ENCODE measurements around the gene NUDT3. TPM values are rescaled to one million over a fixed set of nuclear protein-coding genes. Genes with fewer than 3 reads are reported as not detected.

The NUDT3 gene
- total RNA-seq, 1 donor from 2014 or later, result 30.7 TPM

- no peak for DNase-seq (ENCODE audit: low spot score)
Measured at GRCh38 chr6:34322732-34323131, 69.7 kb downstream of the NUDT3 start.

GRCh38 chr6:34321821-34322220 lies 70.6 kb downstream of the NUDT3 start:
- no peak for DNase-seq (ENCODE audit: low spot score)

DNA sequence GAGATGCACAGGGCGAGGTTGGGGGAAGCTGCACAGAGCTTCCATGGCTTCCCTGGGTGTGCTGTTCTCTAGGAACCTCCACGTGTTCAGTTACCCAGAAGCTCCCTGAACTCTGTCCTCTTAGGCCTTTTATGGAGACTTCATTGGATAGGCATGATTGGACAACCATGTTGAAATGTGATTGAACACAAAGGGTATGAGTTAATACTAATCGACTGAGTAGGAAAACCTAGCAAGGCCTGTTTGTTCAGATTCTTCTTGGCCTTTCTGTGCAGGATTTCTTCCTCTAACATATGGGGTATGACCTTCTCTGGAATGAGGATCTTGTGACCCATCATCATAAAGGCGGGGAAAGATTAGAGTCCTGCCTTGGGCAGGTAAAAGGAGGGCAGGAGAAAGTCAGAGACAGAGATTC lies 73.0 kb downstream of the NUDT3 start:
- DNase-seq (ENCODE audit: low spot score), result peak; percentile 37

GRCh38 chr6:34318499-34319470 lies 73.7 kb downstream of the NUDT3 start:
- no peak for DNase-seq (ENCODE audit: low spot score)

DNA sequence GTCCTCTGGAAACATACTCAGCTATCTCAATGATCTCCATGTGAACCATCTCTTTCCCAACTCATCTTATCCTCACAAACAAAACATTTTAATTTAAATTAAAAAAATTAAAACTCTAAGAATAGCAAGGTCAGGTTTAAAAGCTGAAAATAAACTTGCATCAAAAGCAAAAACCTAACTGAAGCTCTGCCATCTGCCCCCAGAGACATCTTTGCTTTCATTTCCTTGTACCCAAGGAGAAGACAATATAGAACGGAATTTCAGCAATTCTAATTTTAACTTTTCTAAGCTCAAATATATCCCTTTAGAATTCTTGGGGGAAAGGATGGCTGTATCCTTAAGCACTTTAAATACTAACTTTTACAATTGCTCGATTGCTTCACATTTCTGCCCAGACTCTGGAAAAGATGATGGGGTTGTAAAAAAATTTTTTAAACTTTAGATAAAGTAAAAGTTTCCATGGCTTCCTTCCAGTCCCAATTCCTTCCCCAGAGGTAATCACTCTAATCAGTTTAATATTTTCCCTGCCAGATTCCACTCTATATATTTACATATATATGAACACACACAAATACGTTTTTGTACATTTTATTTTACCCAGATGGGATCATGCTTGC lies 74.5 kb downstream of the NUDT3 start:
- no peak for DNase-seq (ENCODE audit: low spot score)

DNA sequence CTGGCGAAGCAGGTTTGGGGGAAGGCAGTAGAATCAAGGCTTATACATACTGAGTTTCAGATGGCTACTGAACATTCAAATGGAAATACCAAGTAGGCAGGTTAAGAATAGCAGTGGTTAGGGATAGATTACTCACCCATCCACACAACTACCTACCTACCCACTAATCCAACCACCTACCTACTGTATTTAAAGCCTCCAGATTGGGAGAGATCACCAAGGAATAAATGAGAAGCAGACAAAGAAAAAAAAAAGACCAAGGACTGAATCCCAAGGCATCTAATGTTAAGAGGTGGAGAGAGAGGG lies 75.3 kb downstream of the NUDT3 start:
- DNase-seq (ENCODE audit: low spot score), result no peak

DNA sequence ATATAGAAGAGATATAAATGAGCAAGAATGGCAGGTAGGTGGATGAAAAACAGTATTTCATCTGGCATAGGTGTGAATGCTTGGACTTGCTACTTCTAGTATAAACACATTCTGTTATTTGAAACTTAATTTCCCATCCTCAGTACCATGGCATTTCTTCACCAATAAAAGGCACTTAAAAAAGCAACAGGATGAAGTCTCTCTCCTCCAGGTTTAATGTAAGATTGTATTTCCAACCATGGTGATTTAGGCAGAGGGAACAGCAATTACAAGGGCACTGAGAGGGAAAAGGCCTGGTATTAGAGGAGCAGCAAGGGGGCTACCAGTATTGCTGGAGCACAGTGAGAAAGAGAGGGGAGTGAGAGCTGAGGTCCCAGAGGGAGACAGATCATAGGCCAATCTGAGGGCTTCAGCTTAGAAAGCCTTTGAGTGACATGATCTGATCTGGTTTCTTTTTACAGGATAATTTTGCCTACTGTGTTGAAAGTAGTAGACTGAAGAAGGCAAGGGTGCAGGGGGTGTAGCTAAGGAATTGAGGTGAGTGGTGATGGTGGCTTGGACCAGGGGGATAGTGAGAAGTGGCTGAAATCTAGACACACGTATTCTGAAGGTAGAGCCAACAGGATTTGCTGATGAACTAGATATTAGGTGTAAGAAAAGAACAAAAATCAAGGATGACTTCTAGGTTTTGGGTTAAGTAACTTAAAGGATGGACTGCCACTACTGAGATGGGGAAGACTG lies 75.9 kb downstream of the NUDT3 start:
- DNase-seq (ENCODE audit: low spot score), result no peak

DNA sequence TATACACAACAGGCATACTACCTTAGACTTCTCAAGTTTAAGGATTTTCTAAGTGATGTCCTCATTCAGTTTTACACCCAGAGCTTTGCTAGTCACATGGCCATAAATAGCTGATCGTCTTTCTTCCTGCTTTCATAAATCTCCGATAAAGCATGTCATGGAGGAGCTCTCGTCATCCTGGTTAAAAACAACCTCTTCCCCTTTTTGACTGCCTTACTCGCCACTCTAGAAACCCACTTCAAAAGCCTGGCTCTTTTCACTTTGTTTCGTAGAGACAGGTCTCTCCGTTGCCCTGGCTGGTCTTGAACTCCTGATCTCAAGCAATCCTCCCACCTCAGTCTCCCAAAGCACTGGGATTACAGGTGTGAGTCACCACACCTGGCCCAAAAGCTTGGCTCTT lies 76.7 kb downstream of the NUDT3 start:
- DNase-seq (ENCODE audit: low spot score), result no peak

DNA sequence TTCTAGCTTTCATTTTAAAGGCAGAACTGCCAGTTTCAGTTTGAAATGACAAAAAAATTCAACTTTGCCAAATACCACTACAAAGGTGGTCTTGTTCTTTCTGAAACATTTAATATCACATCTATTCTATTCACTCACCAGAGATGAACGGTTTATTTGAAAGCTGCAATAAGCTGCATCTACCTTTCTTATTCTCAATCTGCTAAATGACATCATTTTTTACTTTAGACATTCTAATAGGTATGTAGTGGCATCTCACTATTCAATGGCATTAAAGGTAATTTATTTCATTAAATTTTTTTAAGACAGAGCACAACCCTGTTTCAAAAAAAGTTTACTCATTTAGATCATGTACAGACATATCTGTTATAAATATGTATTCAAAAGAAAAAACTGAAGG lies 77.2 kb downstream of the NUDT3 start:
- DNase-seq (ENCODE audit: low spot score), result no peak

DNA sequence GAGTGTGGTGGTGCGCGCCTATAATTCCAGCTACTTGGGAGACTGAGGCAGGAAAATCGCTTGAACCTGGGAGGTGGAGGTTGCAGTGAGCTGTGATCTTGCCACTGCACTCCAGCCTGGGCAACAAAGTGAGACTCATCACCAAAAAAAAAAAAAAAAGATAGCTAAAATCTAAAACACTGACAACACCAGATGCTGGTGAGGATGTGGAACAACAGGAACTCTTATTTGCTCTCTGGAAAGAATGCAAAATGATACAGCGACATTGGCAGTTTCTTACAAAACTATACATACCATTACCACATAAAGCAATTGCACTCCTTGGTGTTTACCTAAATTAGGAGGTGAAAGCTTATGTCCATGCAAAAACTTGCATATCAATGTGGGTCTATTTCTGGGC lies 80.2 kb downstream of the NUDT3 start:
- DNase-seq (ENCODE audit: low spot score), result no peak

- DNase-seq (ENCODE audit: low spot score), result no peak
Measured at GRCh38 chr6:34310817-34311216, 81.7 kb downstream of the NUDT3 start.

GRCh38 chr6:34308483-34308882 lies 84.0 kb downstream of the NUDT3 start:
- DNase-seq (ENCODE audit: low spot score), result no peak

GRCh38 chr6:34305982-34306708 lies 86.3 kb downstream of the NUDT3 start:
- peak; percentile 31 for DNase-seq (ENCODE audit: low spot score)

DNA sequence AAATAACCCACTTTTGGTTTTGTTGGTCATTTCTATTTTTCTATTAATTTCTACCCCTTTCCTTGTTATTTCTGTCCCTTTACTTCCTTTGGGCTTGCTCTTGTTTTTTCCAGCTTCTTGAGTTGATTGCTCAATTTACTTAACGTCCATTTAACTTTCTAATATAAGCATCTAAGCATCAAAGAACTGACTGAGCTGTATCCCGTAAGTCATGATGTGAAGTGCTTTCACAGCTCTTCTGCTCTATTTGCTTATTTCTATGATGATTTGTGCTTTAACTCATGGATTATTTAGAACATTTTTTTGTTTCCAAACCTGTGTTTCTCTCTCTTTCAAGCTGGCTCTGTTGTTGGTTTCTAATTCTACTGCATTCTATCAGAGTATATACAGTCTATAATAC lies 87.0 kb downstream of the NUDT3 start:
- no peak for DNase-seq (ENCODE audit: low spot score)

DNA sequence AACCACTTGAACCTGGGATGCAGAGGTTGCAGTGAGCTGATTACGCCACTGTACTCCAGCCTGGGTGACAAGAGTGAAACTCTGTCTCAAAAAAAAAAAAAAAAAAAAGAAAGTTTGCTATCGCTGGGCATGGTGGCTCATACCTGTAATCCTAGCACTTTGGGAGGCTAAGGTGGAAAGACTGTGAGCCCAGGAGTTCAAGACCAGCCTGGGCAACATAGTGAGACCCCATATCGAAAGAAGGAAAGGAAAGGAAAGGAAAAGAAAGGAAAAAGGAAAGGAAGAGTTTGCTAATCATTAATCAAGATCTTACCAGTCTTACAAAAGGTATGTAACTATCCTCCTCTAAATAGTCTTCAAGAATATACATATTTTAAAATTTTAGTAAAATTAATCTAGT lies 88.3 kb downstream of the NUDT3 start:
- DNase-seq (ENCODE audit: low spot score), result no peak

GRCh38 chr6:34302929-34303328 lies 89.5 kb downstream of the NUDT3 start:
- no peak for DNase-seq (ENCODE audit: low spot score)

GRCh38 chr6:34301408-34301807 lies 91.1 kb downstream of the NUDT3 start:
- peak; percentile 25 for DNase-seq (ENCODE audit: low spot score)

GRCh38 chr6:34300332-34300751 lies 92.1 kb downstream of the NUDT3 start:
- DNase-seq (ENCODE audit: low spot score), result no peak

DNA sequence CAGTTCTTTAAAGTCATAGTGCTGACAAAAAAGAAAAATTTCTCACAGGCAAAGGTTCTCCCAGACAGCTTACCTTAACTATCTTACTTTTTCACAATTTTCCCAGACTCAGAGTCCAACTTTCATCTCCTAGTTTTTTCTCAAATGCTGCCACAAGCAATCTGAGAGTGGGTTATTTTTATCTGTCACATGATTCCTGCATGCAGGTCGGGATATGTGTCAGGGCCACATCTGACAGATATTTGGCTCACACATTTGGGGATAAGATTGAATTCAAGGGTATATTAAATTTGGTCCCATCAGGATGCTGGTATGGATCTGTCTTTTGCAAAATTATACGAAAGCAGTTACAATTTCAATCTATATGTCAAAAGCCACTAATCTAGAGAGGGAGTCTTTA lies 93.5 kb downstream of the NUDT3 start:
- DNase-seq (ENCODE audit: low spot score), result no peak

DNA sequence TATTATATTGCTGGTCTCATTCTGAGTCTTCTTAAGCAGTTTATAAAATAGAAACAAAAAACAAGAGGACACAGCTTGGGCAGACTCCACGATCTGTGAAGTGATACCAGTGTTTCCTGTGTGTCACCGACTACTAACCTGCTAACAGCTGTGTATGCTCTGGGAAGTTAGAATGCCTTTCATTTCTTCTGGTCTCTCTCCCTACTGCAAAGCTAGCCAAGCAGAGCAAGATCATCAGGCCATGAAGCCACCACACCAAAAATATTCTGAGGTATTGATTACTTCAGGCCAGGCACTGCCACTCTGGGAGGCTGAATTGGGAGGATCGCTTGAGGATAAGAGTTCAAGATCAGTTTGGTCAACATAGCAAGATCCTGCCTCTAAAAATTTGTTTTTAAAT lies 96.7 kb downstream of the NUDT3 start:
- DNase-seq (ENCODE audit: low spot score), result no peak

- no peak for DNase-seq (ENCODE audit: low spot score)
Measured at GRCh38 chr6:34292954-34293353, 99.5 kb downstream of the NUDT3 start.

GRCh38 chr6:34289137-34289536 lies 103.3 kb downstream of the NUDT3 start:
- no peak for DNase-seq (ENCODE audit: low spot score)

Data from mucosa of gallbladder (tissue), 1 donor.